Loucy (cell line): ENCODE data around the gene CFHR2.

Source experiments
- CTCF ChIP-seq: fragments of 200-600 bp; sonication (generic); conservative IDR thresholded peaks from 2 replicates; pipeline ENCODE4 v1.5.1; 2014; ENCODE audit warnings: mild to moderate bottlenecking, antibody characterized with exemption, low read length
- EZH2phosphoT487 ChIP-seq: fragments of 200-600 bp; IDR thresholded peaks from 2 replicates; pipeline ENCODE4 v1.6.1; 2018; ENCODE audit warnings: antibody characterized with exemption, mild to moderate bottlenecking, moderate library complexity, borderline replicate concordance

- TF ChIP-seq CTCF (no peak), EZH2phosphoT487 (no peak)
These were observed 33.3 kb upstream of the CFHR2 start for GRCh38 chr1:196910215-196910614.
